SK-N-SH (cell line): ENCODE results near the gene CA10. TPM values are rescaled to one million over a fixed set of nuclear protein-coding genes. Genes with fewer than 3 reads are reported as not detected.

ENCODE experiments used
- CTCF ChIA-PET: fragments of 300-600, 350-600 bp; formaldehyde crosslinking; extraction: SDS; loops from one replicate; lab custom pipeline; 2021; lab: Yijun Ruan, JAX
- POLR2A ChIA-PET: fragments of 350-600 bp; sonication (Branson Sonifier 250); formaldehyde crosslinking; extraction: SDS; loops from one replicate; lab custom pipeline; 2020; ENCODE audit warnings: antibody characterized with exemption, inconsistent platforms; lab: Yijun Ruan, JAX
- DNase-seq: peaks from one replicate; pipeline ENCODE4 v3.0.0; 2012
- H2AFZ ChIP-seq: fragments of 200-600 bp; sonication (generic); 2 replicates; pipeline ENCODE4 v1.8.1; 2016; ENCODE audit warnings: antibody characterized with exemption, mild to moderate bottlenecking, low read depth
- H3F3A ChIP-seq: fragments of 200-600 bp; sonication (generic); replicated peaks from 2 replicates; pipeline ENCODE3; 2016; ENCODE audit warnings: antibody characterized with exemption, mild to moderate bottlenecking; ENCODE audit not compliant: insufficient read depth
- H3K27ac ChIP-seq, 2 experiments: fragments of 200-500 bp in 1 of 2; fragments of 200-600 bp in 1 of 2; sonication (Bioruptor generic) in 1 of 2; sonication (generic), shearing (Covaris generic) in 1 of 2; 2 replicates each; pipeline versions ENCODE4 v1.5.1 to v1.6.1; 2014 to 2016; ENCODE audit warnings: low read depth in 2 of 2, inconsistent platforms in 1 of 2, low read length in 1 of 2, mild to moderate bottlenecking in 1 of 2, mixed read lengths in 1 of 2
- H3K27me3 ChIP-seq: fragments of 200-600 bp; sonication (generic), shearing (Covaris generic); 2 replicates; pipeline ENCODE4 v1.6.1; 2016; ENCODE audit warnings: mixed run types; ENCODE audit not compliant: insufficient read depth
- H3K36me3 ChIP-seq, 2 experiments: fragments of 200-500 bp in 1 of 2; fragments of 200-600 bp in 1 of 2; sonication (Bioruptor generic) in 1 of 2; sonication (generic) in 1 of 2; replicated peaks in 1 of 2; 2 replicates each; pipeline versions ENCODE3 to v1.5.1; 2014 to 2016; ENCODE audit warnings: low read length in 1 of 2, mild to moderate bottlenecking in 1 of 2; ENCODE audit not compliant: insufficient read depth in 2 of 2, control insufficient read depth in 1 of 2
- H3K4me1 ChIP-seq, 2 experiments: fragments of 200-500 bp in 1 of 2; fragments of 200-600 bp in 1 of 2; sonication (Bioruptor generic) in 1 of 2; sonication (generic), shearing (Covaris generic) in 1 of 2; 2 replicates each; pipeline versions ENCODE4 v1.5.1 to v1.6.1; 2014 to 2016; ENCODE audit warnings: low read depth in 1 of 2, low read length in 1 of 2, mixed run types in 1 of 2; ENCODE audit not compliant: insufficient read depth in 2 of 2, control insufficient read depth in 1 of 2
- H3K4me2 ChIP-seq: fragments of 200-600 bp; sonication (generic), shearing (Covaris generic); 2 replicates; pipeline ENCODE4 v1.6.1; 2017; ENCODE audit warnings: mixed run types
- H3K4me3 ChIP-seq, 2 experiments: fragments of 200-500 bp in 1 of 2; fragments of 200-600 bp in 1 of 2; sonication (Bioruptor generic) in 1 of 2; sonication (generic), shearing (Covaris generic) in 1 of 2; 2 replicates each; pipeline versions ENCODE4 v1.5.1 to v1.8.1; 2014 to 2016; ENCODE audit warnings: low read depth in 2 of 2, inconsistent platforms in 1 of 2, low read length in 1 of 2, mild to moderate bottlenecking in 1 of 2, mixed read lengths in 1 of 2, moderate library complexity in 1 of 2
- H3K79me2 ChIP-seq: fragments of 200-600 bp; sonication (generic); 2 replicates; pipeline ENCODE4 v1.8.1; 2017; ENCODE audit warnings: mild to moderate bottlenecking; ENCODE audit not compliant: insufficient read depth
- H3K9ac ChIP-seq: fragments of 200-600 bp; sonication (generic); 2 replicates; pipeline ENCODE4 v1.6.1; 2017; ENCODE audit warnings: mixed run types
- H3K9me2 ChIP-seq: fragments of 200-600 bp; sonication (generic); 2 replicates; pipeline ENCODE4 v1.6.1; 2017; ENCODE audit warnings: mixed run types
- H3K9me3 ChIP-seq: fragments of 200-600 bp; sonication (generic); 2 replicates; pipeline ENCODE4 v1.6.1; 2017; ENCODE audit warnings: mixed run types, mild to moderate bottlenecking, moderate library complexity
- H4K20me1 ChIP-seq: fragments of 200-600 bp; sonication (generic); 2 replicates; pipeline ENCODE4 v1.6.1; 2017; ENCODE audit warnings: mild to moderate bottlenecking, mixed run types; ENCODE audit not compliant: insufficient read depth
- CHD2 ChIP-seq: fragments of 150-350 bp; IDR thresholded peaks from 2 replicates; pipeline ENCODE4 v1.6.1; 2018; ENCODE audit warnings: low read length; ENCODE audit not compliant: partially characterized antibody
- CTCF ChIP-seq: fragments of 200-600 bp; sonication (generic); IDR thresholded peaks from 2 replicates; pipeline ENCODE4 v1.6.1; 2017; ENCODE audit warnings: antibody characterized with exemption, mild to moderate bottlenecking, moderate library complexity
- ELF1 ChIP-seq: IDR thresholded peaks from 2 replicates; pipeline ENCODE4 v1.4.0; 2012
- FOXJ3 ChIP-seq: sonication (generic); formaldehyde crosslinking; IDR thresholded peaks from 2 replicates; pipeline ENCODE4 v1.5.1; 2020; ENCODE audit warnings: mild to moderate bottlenecking, missing genetic modification reagents
- GABPA ChIP-seq: IDR thresholded peaks from 2 replicates; pipeline ENCODE4 v1.4.0; 2012; ENCODE audit warnings: low read depth, mild to moderate bottlenecking
- GATA2 ChIP-seq: sonication (generic); formaldehyde crosslinking; IDR thresholded peaks from 2 replicates; pipeline ENCODE4 v1.5.0; 2020; ENCODE audit warnings: mild to moderate bottlenecking, missing genetic modification reagents
- RAD21 ChIP-seq: IDR thresholded peaks from 2 replicates; pipeline ENCODE4 v1.6.1; 2012; ENCODE audit warnings: mild to moderate bottlenecking, low read length
- RCOR1 ChIP-seq: fragments of 150-350 bp; IDR thresholded peaks from 2 replicates; pipeline ENCODE4 v1.6.1; 2017; ENCODE audit warnings: antibody characterized with exemption, low read length
- REST ChIP-seq: IDR thresholded peaks from 2 replicates; pipeline ENCODE4 v1.6.1; 2012; ENCODE audit warnings: mild to moderate bottlenecking, low read depth, low read length, moderate library complexity
- RFX5 ChIP-seq: IDR thresholded peaks from 2 replicates; pipeline ENCODE4 v1.6.1; 2012; ENCODE audit warnings: mild to moderate bottlenecking, improper control_type of control experiment, low read length
- SIN3A ChIP-seq: IDR thresholded peaks from 2 replicates; pipeline ENCODE4 v1.6.1; 2012; ENCODE audit warnings: low read depth, mild to moderate bottlenecking, low read length, moderate library complexity, borderline replicate concordance
- SMC3 ChIP-seq: IDR thresholded peaks from 2 replicates; pipeline ENCODE4 v1.6.1; 2012; ENCODE audit warnings: low read depth, low read length, improper control_type of control experiment
- USF1 ChIP-seq: IDR thresholded peaks from 2 replicates; pipeline ENCODE4 v1.4.0; 2012; ENCODE audit warnings: low read depth, borderline replicate concordance
- YY1 ChIP-seq: IDR thresholded peaks from 2 replicates; pipeline ENCODE4 v1.4.0; 2012; ENCODE audit warnings: low read depth, mild to moderate bottlenecking
- ZBTB33 ChIP-seq: IDR thresholded peaks from 2 replicates; pipeline ENCODE4 v1.4.0; 2012; ENCODE audit warnings: low read depth, borderline replicate concordance
- WGBS: methylation state at CpG from one replicate; pipeline ENCODE4 v1.1.6; 2017; ENCODE audit warnings: low lambda C conversion rate; 5-methylcytosine and 5-hydroxymethylcytosine counted together
- polyA plus RNA-seq, 3 experiments: library from polyadenylated mRNA; depleted of rRNA; stranded (reverse); fragments of >200 nt; gene quantifications; 2 replicates each; pipeline ENCODE4 v1.2.3, GENCODE V29; 2012
- TF ChIP-seq, protein P1 (sequence below): IDR thresholded peaks from 2 replicates; pipeline ENCODE4; 2012

Gene CA10
- polyA plus RNA-seq, 1 of the 3 experiments (the other 2 are of a cell fraction) = not detected

DNA sequence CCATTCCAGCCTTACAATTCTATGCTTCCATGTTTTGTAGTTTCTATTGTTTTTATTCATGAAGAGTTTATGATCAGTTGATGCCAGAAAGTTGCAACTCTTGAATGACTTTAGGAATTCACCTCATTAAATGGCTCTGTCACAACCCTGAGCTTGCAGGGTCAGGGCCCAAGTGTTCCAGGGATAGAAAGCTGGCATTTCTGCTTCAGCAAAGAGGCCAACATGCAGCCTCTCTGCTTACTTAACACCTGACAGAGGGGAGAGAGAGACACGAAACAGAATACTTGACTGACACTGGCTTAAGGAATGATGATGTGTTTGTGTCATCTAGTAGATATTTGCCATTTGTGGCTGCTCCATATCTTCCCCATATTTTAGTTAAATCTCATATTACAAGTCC lies 328.1 kb downstream of the CA10 start:
- TF ChIP-seq YY1 = no peak
- no peak for TF ChIP-seq ELF1
- TF ChIP-seq RCOR1 = no peak
- TF ChIP-seq RFX5 = no peak
- no peak for TF ChIP-seq FOXJ3 (CRISPR knock-in tag)
- no peak for TF ChIP-seq SMC3
- no peak for TF ChIP-seq SIN3A
- no peak for TF ChIP-seq GATA2 (CRISPR knock-in tag)
- TF ChIP-seq REST = no peak
- no peak for TF ChIP-seq CHD2
- TF ChIP-seq, all 33 proteins: peak for 0
- H3K9me3 ChIP-seq = no peaks in the 10 kb centered on the region
- H3K4me3 ChIP-seq = no peak overlapping the region
- H3K9ac ChIP-seq = no peak overlapping the region
- ChIA-PET POLR2A (no interaction called here), CTCF (interaction anchor here (1.9 kb wide), 1 partner anchor 276 kb away, joined by 5 read pairs; no protein-coding TSS in a partner anchor)
- WGBS = 0% methylated on average over 1 of the region's 1 CpG
- H2AFZ ChIP-seq = no peak overlapping the region
- H3K9me2 ChIP-seq = no peaks in the 10 kb centered on the region
- H3K79me2 ChIP-seq = no peaks in the 10 kb centered on the region
- H3K27me3 ChIP-seq = no peaks in the 10 kb centered on the region
- no peaks in the 10 kb centered on the region for H4K20me1 ChIP-seq
- no peak overlapping the region for H3K27ac ChIP-seq
- no peak for DNase-seq
- H3F3A ChIP-seq = no peaks in the 10 kb centered on the region
- H3K4me2 ChIP-seq = no peak overlapping the region
- H3K36me3 ChIP-seq = no peaks in the 10 kb centered on the region
- H3K4me1 ChIP-seq = no peaks in the 10 kb centered on the region

DNA sequence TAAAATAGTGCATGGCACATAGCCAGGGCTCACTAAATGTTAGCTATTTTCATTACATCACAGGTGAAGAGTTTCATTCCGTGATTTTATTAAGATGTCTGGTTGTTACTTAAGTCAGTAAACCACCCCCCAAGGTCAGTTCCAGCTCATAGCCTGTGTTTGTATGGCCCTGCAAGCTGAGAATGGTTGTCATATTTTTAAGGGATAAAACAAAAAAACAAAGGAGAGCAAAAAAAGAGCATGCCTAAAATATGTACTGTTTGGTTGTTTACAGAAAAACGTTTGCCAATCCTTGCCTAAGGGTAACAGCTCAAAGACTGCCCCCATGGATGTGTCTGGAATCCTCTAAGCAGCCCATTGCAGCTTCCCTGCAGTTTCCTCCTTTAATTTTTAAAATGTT lies 329.6 kb downstream of the CA10 start:
- 6% methylated on average over 2 of the region's 2 CpGs for WGBS
- no peak overlapping the region for H3K4me2 ChIP-seq
- no peaks in the 10 kb centered on the region for H3K79me2 ChIP-seq
- H3K9me2 ChIP-seq = no peaks in the 10 kb centered on the region
- ChIA-PET CTCF (interaction anchor here (1.1 to 3.9 kb wide), 3 partner anchors 32 to 344 kb away, joined by 3 to 22 read pairs (median 5); no protein-coding TSS in a partner anchor), POLR2A (no interaction called here)
- no peaks in the 10 kb centered on the region for H4K20me1 ChIP-seq
- no peak overlapping the region for H2AFZ ChIP-seq
- H3K4me1 ChIP-seq = no peaks in the 10 kb centered on the region
- H3K9me3 ChIP-seq = no peaks in the 10 kb centered on the region
- no peaks in the 10 kb centered on the region for H3K36me3 ChIP-seq
- no peak for DNase-seq
- H3K9ac ChIP-seq = no peak overlapping the region
- TF ChIP-seq RAD21 (no peak), USF1 (no peak), YY1 (no peak), ELF1 (no peak), SIN3A (no peak), ZBTB33 (no peak), CTCF (no peak), RFX5 (no peak), GABPA (no peak)
- TF ChIP-seq, protein P1, sequence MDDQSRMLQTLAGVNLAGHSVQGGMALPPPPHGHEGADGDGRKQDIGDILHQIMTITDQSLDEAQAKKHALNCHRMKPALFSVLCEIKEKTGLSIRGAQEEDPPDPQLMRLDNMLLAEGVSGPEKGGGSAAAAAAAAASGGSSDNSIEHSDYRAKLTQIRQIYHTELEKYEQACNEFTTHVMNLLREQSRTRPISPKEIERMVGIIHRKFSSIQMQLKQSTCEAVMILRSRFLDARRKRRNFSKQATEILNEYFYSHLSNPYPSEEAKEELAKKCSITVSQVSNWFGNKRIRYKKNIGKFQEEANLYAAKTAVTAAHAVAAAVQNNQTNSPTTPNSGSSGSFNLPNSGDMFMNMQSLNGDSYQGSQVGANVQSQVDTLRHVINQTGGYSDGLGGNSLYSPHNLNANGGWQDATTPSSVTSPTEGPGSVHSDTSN = no peak
- TF ChIP-seq, all 33 proteins: peak for 0
- Histone ChIP-seq H3K27ac (no peak overlapping the region), H3K27me3 (no peaks in the 10 kb centered on the region), H3K4me3 (no peak overlapping the region), H3F3A (no peaks in the 10 kb centered on the region)
